Stimulated activated CD4-positive, alpha-beta T cell treated with anti-CD3 and anti-CD28 coated beads, Interleukin-1b, Interleukin-23, amount 100 ng/mL, for 4 hours (primary cell): ENCODE results near the gene CRYGS.

Experiments used
- DNase-seq, 2 donors: peaks; one replicate each; pipeline ENCODE4 v3.0.0-alpha.2; 2020; ENCODE audit warnings: low read depth in 2 of 2

Gene CRYGS

GRCh38 chr3:186493525-186494255, 50.5 kb downstream of the CRYGS start:
- DNase-seq, result no peak

- DNase-seq, result no peak
Measured at GRCh38 chr3:186492385-186492984, 51.7 kb downstream of the CRYGS start.

DNA sequence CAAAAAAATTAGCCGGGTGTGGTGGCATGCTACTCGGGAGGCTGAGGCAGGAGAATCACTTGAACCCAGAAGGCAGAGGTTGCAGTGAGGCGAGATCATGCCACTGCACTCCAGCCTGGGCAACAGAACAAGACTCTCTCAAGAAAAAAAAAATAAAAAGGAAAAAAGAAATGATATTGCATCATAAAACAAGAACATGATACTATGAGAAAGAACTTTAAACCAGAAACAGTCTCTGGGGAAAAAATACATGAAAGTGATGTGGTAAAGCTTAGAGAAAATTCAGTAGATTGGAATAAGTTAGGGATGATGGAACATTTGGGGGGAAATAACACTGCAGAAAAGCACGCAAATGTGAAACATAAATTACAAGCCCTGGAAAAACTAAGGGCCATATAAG, 54.7 kb downstream of the CRYGS start:
- DNase-seq, result no peak
